HepG2 (cell line): Measurements from ENCODE around the gene VEGFB. TPM values are rescaled to one million over a fixed set of nuclear protein-coding genes. Genes with fewer than 3 reads are reported as not detected.
A peak's percentile ranks its signal among the peaks of the same experiment; 100 is the strongest.

Source experiments
- ATF6 ChIP-seq: sonication (generic); formaldehyde crosslinking; conservative IDR thresholded peaks from 2 replicates; pipeline ENCODE4 v1.4.0; 2020; ENCODE audit warnings: missing genetic modification reagents
- EHMT2 ChIP-seq: fragments of 200-600 bp; sonication (generic); IDR thresholded peaks from 2 replicates; pipeline ENCODE4 v1.7.0; 2017; ENCODE audit warnings: antibody characterized with exemption, low read depth, low read length, borderline replicate concordance
- HOXA5 ChIP-seq: sonication (generic); formaldehyde crosslinking; IDR thresholded peaks from 2 replicates; pipeline ENCODE4 v1.4.0; 2020; ENCODE audit warnings: missing genetic modification reagents
- KDM1A ChIP-seq: IDR thresholded peaks from 2 replicates; pipeline ENCODE4 v1.6.1; 2016; ENCODE audit warnings: missing compliant biosample characterization
- NKX3-1 ChIP-seq: sonication (generic); formaldehyde crosslinking; IDR thresholded peaks from 2 replicates; pipeline ENCODE4 v1.5.0; 2020; ENCODE audit warnings: missing genetic modification reagents
- PBX3 ChIP-seq: sonication (generic); formaldehyde crosslinking; IDR thresholded peaks from 2 replicates; pipeline ENCODE4 v1.8.1; 2023; ENCODE audit warnings: missing genetic modification reagents, inconsistent platforms, borderline replicate concordance
- RBM22 ChIP-seq: fragments of 200-400 bp; formaldehyde crosslinking; optimal IDR thresholded peaks from 2 replicates; pipeline ENCODE3; 2017; ENCODE audit warnings: mild to moderate bottlenecking, low read length, moderate library complexity
- SIN3A ChIP-seq: IDR thresholded peaks from 2 replicates; pipeline ENCODE4 v1.6.1; 2011; ENCODE audit warnings: low read depth, mild to moderate bottlenecking, control low read depth, low read length, borderline replicate concordance
- SMAD9 ChIP-seq: sonication (generic); formaldehyde crosslinking; IDR thresholded peaks from 2 replicates; pipeline ENCODE4 v1.5.1; 2020; ENCODE audit warnings: mild to moderate bottlenecking, missing genetic modification reagents
- SYNCRIP ChIP-seq: fragments of 200-400 bp; formaldehyde crosslinking; IDR thresholded peaks from 2 replicates; pipeline ENCODE4 v1.6.1; 2018; ENCODE audit warnings: mild to moderate bottlenecking, low read depth, low read length; ENCODE audit not compliant: insufficient read depth
- ZBTB1 ChIP-seq: sonication (generic); formaldehyde crosslinking; IDR thresholded peaks from 2 replicates; pipeline ENCODE4 v1.4.0; 2020; ENCODE audit warnings: missing genetic modification reagents, borderline replicate concordance
- ZFYVE20 ChIP-seq: sonication (generic); formaldehyde crosslinking; IDR thresholded peaks from 2 replicates; pipeline ENCODE4 v1.8.0; 2023; ENCODE audit warnings: low read depth, mild to moderate bottlenecking, moderate library complexity, missing genetic modification reagents, borderline replicate concordance
- ZNF230 ChIP-seq: sonication (generic); formaldehyde crosslinking; IDR thresholded peaks from 2 replicates; pipeline ENCODE4 v1.4.0; 2020; ENCODE audit warnings: mild to moderate bottlenecking, missing genetic modification reagents
- ZNF235 ChIP-seq: sonication (generic); formaldehyde crosslinking; IDR thresholded peaks from 2 replicates; pipeline ENCODE4 v1.8.1; 2023; ENCODE audit warnings: mild to moderate bottlenecking, missing genetic modification reagents, borderline replicate concordance
- ZNF737 ChIP-seq: sonication (generic); formaldehyde crosslinking; IDR thresholded peaks from 2 replicates; pipeline ENCODE4 v1.5.0; 2020; ENCODE audit warnings: missing genetic modification reagents, mild to moderate bottlenecking, borderline replicate concordance
- polyA plus RNA-seq, 8 experiments: library from polyadenylated mRNA; depleted of rRNA in 3 of 8; stranded (reverse) in 7 of 8; unstranded in 1 of 8; fragments of >200 nt; fragmentation: Illumina TruSeq in 4 of 8; extraction: Trizol in 4 of 8; gene quantifications; 2 replicates each; pipeline versions ENCODE4 v1.2.1 to v1.2.3, GENCODE V29; 2011 to 2016; ENCODE audit warnings: low read depth in 4 of 8, missing spikeins in 1 of 8, mixed read lengths in 1 of 8; ENCODE audit not compliant: insufficient read depth in 1 of 8
- total RNA-seq, 5 experiments: library from RNA; depleted of rRNA; stranded (reverse); fragments of >200 nt; fragmentation: Illumina TruSeq; extraction: Trizol; gene quantifications; 2 replicates each; pipeline ENCODE4 v1.2.3, GENCODE V29; 2016; ENCODE audit warnings: low read depth in 1 of 5
- TF ChIP-seq, protein P1 (sequence below): sonication (generic); formaldehyde crosslinking; IDR thresholded peaks from one replicate; pipeline ENCODE4 v1.5.1; 2020; ENCODE audit warnings: mild to moderate bottlenecking, missing genetic modification reagents; ENCODE audit errors: not compliant biosample characterization

The VEGFB gene
- total and polyA plus RNA-seq, 2 of the 13 experiments (the other 11 are each of a cell fraction or from before 2014, with no cell fraction given) = 9.0 to 11.3 TPM

GRCh38 chr11:64240435-64241240 is 6.3 kb downstream of the VEGFB start, which contains the start of gene FKBP2 (continued):
- TF ChIP-seq SMAD9 (peak; percentile 82), HOXA5 (CRISPR knock-in tag) (no peak; the same call in 1 of the 2 replicates), ZNF230 (peak; percentile 56; the same call in 1 of the 2 replicates), KDM1A (CRISPR knock-in tag) (no peak), SYNCRIP (no peak), ZBTB1 (no peak), ZNF737 (CRISPR knock-in tag) (no peak), PBX3 (CRISPR knock-in tag) (no peak), ZNF235 (no peak), ZFYVE20 (CRISPR knock-in tag) (no peak), RBM22 (peak; percentile 74), EHMT2 (no peak), SIN3A (peak; percentile 49; the same call in 1 of the 2 replicates), NKX3-1 (CRISPR knock-in tag) (no peak; the same call in 1 of the 2 replicates), ATF6 (CRISPR knock-in tag) (no peak)
- TF ChIP-seq, protein P1, sequence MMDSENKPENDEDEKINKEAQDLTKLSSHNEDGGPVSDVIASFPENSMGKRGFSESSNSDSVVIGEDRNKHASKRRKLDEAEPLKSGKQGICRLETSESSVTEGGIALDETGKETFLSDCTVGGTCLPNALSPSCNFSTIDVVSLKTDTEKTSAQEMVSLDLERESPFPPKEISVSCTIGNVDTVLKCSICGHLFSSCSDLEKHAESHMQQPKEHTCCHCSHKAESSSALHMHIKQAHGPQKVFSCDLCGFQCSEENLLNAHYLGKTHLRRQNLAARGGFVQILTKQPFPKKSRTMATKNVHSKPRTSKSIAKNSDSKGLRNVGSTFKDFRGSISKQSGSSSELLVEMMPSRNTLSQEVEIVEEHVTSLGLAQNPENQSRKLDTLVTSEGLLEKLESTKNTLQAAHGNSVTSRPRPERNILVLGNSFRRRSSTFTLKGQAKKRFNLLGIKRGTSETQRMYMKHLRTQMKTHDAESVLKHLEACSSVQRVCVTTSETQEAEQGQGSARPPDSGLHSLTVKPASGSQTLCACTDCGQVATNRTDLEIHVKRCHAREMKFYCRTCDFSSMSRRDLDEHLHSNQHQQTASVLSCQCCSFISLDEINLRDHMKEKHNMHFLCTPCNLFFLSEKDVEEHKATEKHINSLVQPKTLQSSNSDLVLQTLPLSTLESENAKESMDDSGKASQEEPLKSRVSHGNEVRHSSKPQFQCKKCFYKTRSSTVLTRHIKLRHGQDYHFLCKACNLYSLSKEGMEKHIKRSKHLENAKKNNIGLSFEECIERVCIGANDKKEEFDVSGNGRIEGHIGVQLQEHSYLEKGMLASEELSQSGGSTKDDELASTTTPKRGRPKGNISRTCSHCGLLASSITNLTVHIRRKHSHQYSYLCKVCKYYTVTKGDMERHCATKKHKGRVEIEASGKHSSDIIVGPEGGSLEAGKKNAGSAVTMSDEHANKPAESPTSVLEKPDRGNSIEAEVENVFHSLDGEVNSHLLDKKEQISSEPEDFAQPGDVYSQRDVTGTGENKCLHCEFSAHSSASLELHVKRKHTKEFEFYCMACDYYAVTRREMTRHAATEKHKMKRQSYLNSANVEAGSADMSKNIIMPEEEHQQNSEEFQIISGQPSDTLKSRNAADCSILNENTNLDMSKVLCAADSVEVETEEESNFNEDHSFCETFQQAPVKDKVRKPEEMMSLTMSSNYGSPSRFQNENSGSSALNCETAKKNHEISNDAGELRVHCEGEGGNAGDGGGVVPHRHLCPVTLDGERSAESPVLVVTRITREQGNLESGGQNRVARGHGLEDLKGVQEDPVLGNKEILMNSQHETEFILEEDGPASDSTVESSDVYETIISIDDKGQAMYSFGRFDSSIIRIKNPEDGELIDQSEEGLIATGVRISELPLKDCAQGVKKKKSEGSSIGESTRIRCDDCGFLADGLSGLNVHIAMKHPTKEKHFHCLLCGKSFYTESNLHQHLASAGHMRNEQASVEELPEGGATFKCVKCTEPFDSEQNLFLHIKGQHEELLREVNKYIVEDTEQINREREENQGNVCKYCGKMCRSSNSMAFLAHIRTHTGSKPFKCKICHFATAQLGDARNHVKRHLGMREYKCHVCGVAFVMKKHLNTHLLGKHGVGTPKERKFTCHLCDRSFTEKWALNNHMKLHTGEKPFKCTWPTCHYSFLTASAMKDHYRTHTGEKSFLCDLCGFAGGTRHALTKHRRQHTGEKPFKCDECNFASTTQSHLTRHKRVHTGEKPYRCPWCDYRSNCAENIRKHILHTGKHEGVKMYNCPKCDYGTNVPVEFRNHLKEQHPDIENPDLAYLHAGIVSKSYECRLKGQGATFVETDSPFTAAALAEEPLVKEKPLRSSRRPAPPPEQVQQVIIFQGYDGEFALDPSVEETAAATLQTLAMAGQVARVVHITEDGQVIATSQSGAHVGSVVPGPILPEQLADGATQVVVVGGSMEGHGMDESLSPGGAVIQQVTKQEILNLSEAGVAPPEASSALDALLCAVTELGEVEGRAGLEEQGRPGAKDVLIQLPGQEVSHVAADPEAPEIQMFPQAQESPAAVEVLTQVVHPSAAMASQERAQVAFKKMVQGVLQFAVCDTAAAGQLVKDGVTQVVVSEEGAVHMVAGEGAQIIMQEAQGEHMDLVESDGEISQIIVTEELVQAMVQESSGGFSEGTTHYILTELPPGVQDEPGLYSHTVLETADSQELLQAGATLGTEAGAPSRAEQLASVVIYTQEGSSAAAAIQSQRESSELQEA = peak; percentile 66
